ENCODE results near the gene ARID3C. TPM values are rescaled to one million over a fixed set of nuclear protein-coding genes. Genes with fewer than 3 reads are reported as not detected.

The ARID3C gene
- total and polyA plus RNA-seq, 10 of the 15 experiments (the other 5 are each of a cell fraction or from before 2014, with no cell fraction given) = not detected

DNA sequence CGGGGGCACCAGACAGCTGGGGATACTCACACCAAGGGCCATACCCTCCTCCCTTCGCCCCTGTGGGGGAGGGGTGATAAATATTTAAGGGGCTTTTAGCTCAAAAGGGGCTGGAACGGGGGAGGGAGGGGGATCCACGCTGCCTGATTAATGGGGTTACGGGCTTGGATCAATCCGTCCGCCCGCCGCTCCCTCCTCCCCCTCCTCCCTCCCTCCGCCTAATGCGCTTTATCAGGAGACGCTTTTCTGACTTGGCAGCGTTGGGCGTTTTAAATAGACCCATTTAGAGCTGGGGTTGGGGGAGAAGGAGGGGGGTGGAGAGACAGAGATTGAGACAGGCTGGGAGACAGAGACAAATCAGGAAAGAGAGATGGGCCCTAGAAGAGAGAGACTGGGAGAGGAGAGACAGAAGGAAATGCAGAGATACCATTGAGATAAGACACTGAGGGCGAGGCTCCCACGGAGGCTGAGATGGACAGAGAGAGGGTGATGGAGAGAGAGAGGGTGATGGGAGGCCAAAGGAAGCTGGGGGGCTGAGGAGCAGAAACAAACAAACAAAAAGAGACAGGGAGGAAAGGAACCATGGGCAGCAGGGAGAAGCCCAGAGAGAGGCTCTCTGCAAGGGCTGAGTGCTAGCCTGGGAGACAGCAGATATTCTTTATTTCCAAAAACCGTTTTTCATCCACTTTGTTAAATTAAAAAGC is 49.6 kb downstream of the ARID3C start:
- Histone ChIP-seq H3K79me2 (ENCODE audit: control insufficient read depth, insufficient read depth, low read length) (no peaks in the 10 kb centered on the region), H3K4me1 (ENCODE audit: control insufficient read depth, insufficient read depth, low read length) (no peaks in the 10 kb centered on the region), H3K36me3 (ENCODE audit: control insufficient read depth in 2 of 2, insufficient read depth in 2 of 2, low read length in 1 of 2) (no peaks in the 10 kb centered on the region), H2AFZ (ENCODE audit: control insufficient read depth, low read depth, low read length) (no peak overlapping the region), H4K20me1 (ENCODE audit: control insufficient read depth, insufficient read depth) (peaks cover 3% of the 10 kb centered on the region), H3K27ac (ENCODE audit: control insufficient read depth, insufficient read depth) (no peak overlapping the region), H3K27me3 (replicated peaks in 1 of 2; ENCODE audit: control insufficient read depth in 2 of 2, insufficient read depth in 2 of 2, low read length in 1 of 2) (peaks cover 19 to 23% of the 10 kb centered on the region in 2 experiments), H3K4me3 (no peak overlapping the region), H3K4me2 (ENCODE audit: control insufficient read depth, insufficient read depth) (no peak overlapping the region), H3K9ac (ENCODE audit: control insufficient read depth, insufficient read depth, low read length) (no peak overlapping the region), H3K9me3 (replicated peaks; ENCODE audit: control insufficient read depth, insufficient read depth, low read length) (no peaks in the 10 kb centered on the region)
- DNase-seq (ENCODE audit: low read depth, low spot score) = no peak
- 5% methylated on average over 11 of the region's 17 CpGs for WGBS (ENCODE audit: insufficient coverage, insufficient replicate concordance, low lambda C conversion rate, missing lambda C conversion rate)
- BruUV-seq (replicated peaks) = no TSS peak
- FAIRE-seq = no peak
- in situ Hi-C loops (cut with MboI) = no loop called here
- ChIA-PET RAD21 (ENCODE audit: unreplicated experiment) (no interaction called here), CTCF (no interaction called here), POLR2A (no interaction called here), SMC1A (ENCODE audit: uncharacterized antibody, unreplicated experiment) (no interaction called here)
- intact Hi-C loops (cut with micrococcal nuclease; ENCODE audit: unreplicated experiment) = no loop called here
- TF ChIP-seq ZBTB11 (CRISPR knock-in tag; IDR thresholded peaks at IDR 0.05) = no peak
- no peak for ATAC-seq
